HepG2 (cell line): Measurements from ENCODE around the gene CSKMT. TPM values are rescaled to one million over a fixed set of nuclear protein-coding genes. Genes with fewer than 3 reads are reported as not detected.
A peak's percentile ranks its signal among the peaks of the same experiment; 100 is the strongest.

Experiments used
- ARNT ChIP-seq: fragments of 450-650 bp; IDR thresholded peaks from 2 replicates; pipeline ENCODE4 v1.6.1; 2017
- KDM5B ChIP-seq: sonication (generic); formaldehyde crosslinking; IDR thresholded peaks from 2 replicates; pipeline ENCODE4 v1.4.0; 2020; ENCODE audit warnings: missing genetic modification reagents, mild to moderate bottlenecking, borderline replicate concordance
- LBX2 ChIP-seq: sonication (generic); formaldehyde crosslinking; IDR thresholded peaks from 2 replicates; pipeline ENCODE4 v1.5.0; 2020; ENCODE audit warnings: missing genetic modification reagents, mild to moderate bottlenecking, borderline replicate concordance
- MAFF ChIP-seq: IDR thresholded peaks from 2 replicates; pipeline ENCODE4 v1.6.1; 2011; ENCODE audit warnings: low read depth, low read length, improper control_type of control experiment
- MED1 ChIP-seq: sonication (generic); formaldehyde crosslinking; IDR thresholded peaks from 2 replicates; pipeline ENCODE4 v1.4.0; 2020; ENCODE audit warnings: missing genetic modification reagents
- PBX2 ChIP-seq: IDR thresholded peaks from 2 replicates; pipeline ENCODE4 v1.6.1; 2016; ENCODE audit warnings: control low read depth
- PREB ChIP-seq: sonication (generic); formaldehyde crosslinking; IDR thresholded peaks from 2 replicates; pipeline ENCODE4 v1.4.0; 2020; ENCODE audit warnings: missing genetic modification reagents
- RBFOX2 ChIP-seq: fragments of 200-400 bp; formaldehyde crosslinking; IDR thresholded peaks from 2 replicates; pipeline ENCODE4 v1.6.1; 2017; ENCODE audit warnings: low read depth, mild to moderate bottlenecking, low read length
- RCOR2 ChIP-seq: IDR thresholded peaks from 2 replicates; pipeline ENCODE4 v1.6.1; 2016; ENCODE audit warnings: missing biosample characterization, missing genetic modification reagents
- REPIN1 ChIP-seq: sonication (generic); formaldehyde crosslinking; IDR thresholded peaks from 2 replicates; pipeline ENCODE4 v1.8.0; 2022; ENCODE audit warnings: missing genetic modification reagents, low read depth, mild to moderate bottlenecking, borderline replicate concordance
- SUZ12 ChIP-seq: fragments of 150-350 bp; IDR thresholded peaks from 2 replicates; pipeline ENCODE4 v1.6.1; 2014; ENCODE audit warnings: low read depth, low read length
- ZMYM2 ChIP-seq: sonication (generic); formaldehyde crosslinking; IDR thresholded peaks from 2 replicates; pipeline ENCODE4 v1.8.0; 2022; ENCODE audit warnings: mild to moderate bottlenecking, missing genetic modification reagents
- ZNF143 ChIP-seq: sonication (generic); formaldehyde crosslinking; IDR thresholded peaks from 2 replicates; pipeline ENCODE4 v1.4.0; 2020; ENCODE audit warnings: missing genetic modification reagents
- ZNF33B ChIP-seq: sonication (generic); formaldehyde crosslinking; IDR thresholded peaks from 2 replicates; pipeline ENCODE4 v1.5.1; 2020; ENCODE audit warnings: mild to moderate bottlenecking, missing genetic modification reagents
- ZNF383 ChIP-seq: sonication (generic); formaldehyde crosslinking; IDR thresholded peaks from 2 replicates; pipeline ENCODE4 v1.4.0; 2020; ENCODE audit warnings: missing genetic modification reagents, mild to moderate bottlenecking, borderline replicate concordance
- ZNF484 ChIP-seq: sonication (generic); formaldehyde crosslinking; IDR thresholded peaks from 2 replicates; pipeline ENCODE4 v1.5.1; 2020; ENCODE audit warnings: mild to moderate bottlenecking, low read depth, missing genetic modification reagents, borderline replicate concordance
- polyA plus RNA-seq, 8 experiments: library from polyadenylated mRNA; depleted of rRNA in 3 of 8; stranded (reverse) in 7 of 8; unstranded in 1 of 8; fragments of >200 nt; fragmentation: Illumina TruSeq in 4 of 8; extraction: Trizol in 4 of 8; gene quantifications; 2 replicates each; pipeline versions ENCODE4 v1.2.1 to v1.2.3, GENCODE V29; 2011 to 2016; ENCODE audit warnings: low read depth in 4 of 8, missing spikeins in 1 of 8, mixed read lengths in 1 of 8; ENCODE audit not compliant: insufficient read depth in 1 of 8
- total RNA-seq, 5 experiments: library from RNA; depleted of rRNA; stranded (reverse); fragments of >200 nt; fragmentation: Illumina TruSeq; extraction: Trizol; gene quantifications; 2 replicates each; pipeline ENCODE4 v1.2.3, GENCODE V29; 2016; ENCODE audit warnings: low read depth in 1 of 5
- TF ChIP-seq, protein P1 (sequence below): sonication (generic); formaldehyde crosslinking; IDR thresholded peaks from 2 replicates; pipeline ENCODE4 v1.4.0; 2020; ENCODE audit warnings: missing genetic modification reagents
- TF ChIP-seq, protein P2 (sequence below): IDR thresholded peaks from 2 replicates; pipeline ENCODE4 v1.6.1; 2012; ENCODE audit warnings: low read depth, low read length, improper control_type of control experiment
- TF ChIP-seq, protein P3 (sequence below): sonication (generic); formaldehyde crosslinking; IDR thresholded peaks from 2 replicates; pipeline ENCODE4 v1.5.0; 2020; ENCODE audit warnings: mild to moderate bottlenecking, missing genetic modification reagents
- TF ChIP-seq, protein P4 (sequence below): sonication (generic); formaldehyde crosslinking; IDR thresholded peaks from 2 replicates; pipeline ENCODE4 v1.4.0; 2020; ENCODE audit warnings: missing genetic modification reagents

The CSKMT gene
- total and polyA plus RNA-seq, 2 of the 13 experiments (the other 11 are each of a cell fraction or from before 2014, with no cell fraction given) = 7.6 to 31.8 TPM

- TF ChIP-seq ZNF383 (CRISPR knock-in tag) (no peak), RBFOX2 (peak; percentile 78), ZMYM2 (CRISPR knock-in tag) (no peak), REPIN1 (peak; percentile 42; the same call in 1 of the 2 replicates), SUZ12 (no peak), PBX2 (no peak), KDM5B (CRISPR knock-in tag) (peak; percentile 49), MED1 (CRISPR knock-in tag) (no peak), PREB (no peak), ZNF33B (CRISPR knock-in tag) (no peak), LBX2 (CRISPR knock-in tag) (no peak), ARNT (no peak), ZNF484 (no peak), RCOR2 (CRISPR knock-in tag) (no peak), MAFF (no peak), ZNF143 (no peak)
- TF ChIP-seq, protein P1, sequence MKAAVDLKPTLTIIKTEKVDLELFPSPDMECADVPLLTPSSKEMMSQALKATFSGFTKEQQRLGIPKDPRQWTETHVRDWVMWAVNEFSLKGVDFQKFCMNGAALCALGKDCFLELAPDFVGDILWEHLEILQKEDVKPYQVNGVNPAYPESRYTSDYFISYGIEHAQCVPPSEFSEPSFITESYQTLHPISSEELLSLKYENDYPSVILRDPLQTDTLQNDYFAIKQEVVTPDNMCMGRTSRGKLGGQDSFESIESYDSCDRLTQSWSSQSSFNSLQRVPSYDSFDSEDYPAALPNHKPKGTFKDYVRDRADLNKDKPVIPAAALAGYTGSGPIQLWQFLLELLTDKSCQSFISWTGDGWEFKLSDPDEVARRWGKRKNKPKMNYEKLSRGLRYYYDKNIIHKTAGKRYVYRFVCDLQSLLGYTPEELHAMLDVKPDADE (CRISPR knock-in tag) = no peak
- TF ChIP-seq, protein P2, sequence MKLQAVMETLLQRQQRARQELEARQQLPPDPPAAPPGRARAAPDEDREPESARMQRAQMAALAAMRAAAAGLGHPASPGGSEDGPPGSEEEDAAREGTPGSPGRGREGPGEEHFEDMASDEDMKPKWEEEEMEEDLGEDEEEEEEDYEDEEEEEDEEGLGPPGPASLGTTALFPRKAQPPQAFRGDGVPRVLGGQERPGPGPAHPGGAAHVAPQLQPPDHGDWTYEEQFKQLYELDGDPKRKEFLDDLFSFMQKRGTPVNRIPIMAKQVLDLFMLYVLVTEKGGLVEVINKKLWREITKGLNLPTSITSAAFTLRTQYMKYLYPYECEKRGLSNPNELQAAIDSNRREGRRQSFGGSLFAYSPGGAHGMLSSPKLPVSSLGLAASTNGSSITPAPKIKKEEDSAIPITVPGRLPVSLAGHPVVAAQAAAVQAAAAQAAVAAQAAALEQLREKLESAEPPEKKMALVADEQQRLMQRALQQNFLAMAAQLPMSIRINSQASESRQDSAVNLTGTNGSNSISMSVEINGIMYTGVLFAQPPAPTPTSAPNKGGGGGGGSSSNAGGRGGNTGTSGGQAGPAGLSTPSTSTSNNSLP = no peak
- TF ChIP-seq, protein P3, sequence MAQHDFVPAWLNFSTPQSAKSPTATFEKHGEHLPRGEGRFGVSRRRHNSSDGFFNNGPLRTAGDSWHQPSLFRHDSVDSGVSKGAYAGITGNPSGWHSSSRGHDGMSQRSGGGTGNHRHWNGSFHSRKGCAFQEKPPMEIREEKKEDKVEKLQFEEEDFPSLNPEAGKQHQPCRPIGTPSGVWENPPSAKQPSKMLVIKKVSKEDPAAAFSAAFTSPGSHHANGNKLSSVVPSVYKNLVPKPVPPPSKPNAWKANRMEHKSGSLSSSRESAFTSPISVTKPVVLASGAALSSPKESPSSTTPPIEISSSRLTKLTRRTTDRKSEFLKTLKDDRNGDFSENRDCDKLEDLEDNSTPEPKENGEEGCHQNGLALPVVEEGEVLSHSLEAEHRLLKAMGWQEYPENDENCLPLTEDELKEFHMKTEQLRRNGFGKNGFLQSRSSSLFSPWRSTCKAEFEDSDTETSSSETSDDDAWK = no peak
- TF ChIP-seq, protein P4, sequence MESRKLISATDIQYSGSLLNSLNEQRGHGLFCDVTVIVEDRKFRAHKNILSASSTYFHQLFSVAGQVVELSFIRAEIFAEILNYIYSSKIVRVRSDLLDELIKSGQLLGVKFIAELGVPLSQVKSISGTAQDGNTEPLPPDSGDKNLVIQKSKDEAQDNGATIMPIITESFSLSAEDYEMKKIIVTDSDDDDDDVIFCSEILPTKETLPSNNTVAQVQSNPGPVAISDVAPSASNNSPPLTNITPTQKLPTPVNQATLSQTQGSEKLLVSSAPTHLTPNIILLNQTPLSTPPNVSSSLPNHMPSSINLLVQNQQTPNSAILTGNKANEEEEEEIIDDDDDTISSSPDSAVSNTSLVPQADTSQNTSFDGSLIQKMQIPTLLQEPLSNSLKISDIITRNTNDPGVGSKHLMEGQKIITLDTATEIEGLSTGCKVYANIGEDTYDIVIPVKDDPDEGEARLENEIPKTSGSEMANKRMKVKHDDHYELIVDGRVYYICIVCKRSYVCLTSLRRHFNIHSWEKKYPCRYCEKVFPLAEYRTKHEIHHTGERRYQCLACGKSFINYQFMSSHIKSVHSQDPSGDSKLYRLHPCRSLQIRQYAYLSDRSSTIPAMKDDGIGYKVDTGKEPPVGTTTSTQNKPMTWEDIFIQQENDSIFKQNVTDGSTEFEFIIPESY (CRISPR knock-in tag) = peak; percentile 92
Measured at GRCh38 chr11:62705880-62706849, 41.1 kb downstream of the CSKMT start (continued).
